Activated CD4-positive, alpha-beta T cell treated with anti-CD3 and anti-CD28 coated beads, Interleukin-2, amount 50 U/mL, for 48 hours (primary cell): ENCODE data around the gene SMIM35.
"Not testable (repeated sequence)": the region's sequence is repeated elsewhere in the genome, so short reads cannot be mapped to it uniquely, and the experiment has no call there.

Experiments
- DNase-seq, 2 experiments: peaks; one replicate each; pipeline ENCODE4 v3.0.0-alpha.2; 2020

Gene SMIM35

GRCh38 chr11:118078911-118079411 lies 7.8 kb downstream of the SMIM35 start:
- DNase-seq: no peak

DNA sequence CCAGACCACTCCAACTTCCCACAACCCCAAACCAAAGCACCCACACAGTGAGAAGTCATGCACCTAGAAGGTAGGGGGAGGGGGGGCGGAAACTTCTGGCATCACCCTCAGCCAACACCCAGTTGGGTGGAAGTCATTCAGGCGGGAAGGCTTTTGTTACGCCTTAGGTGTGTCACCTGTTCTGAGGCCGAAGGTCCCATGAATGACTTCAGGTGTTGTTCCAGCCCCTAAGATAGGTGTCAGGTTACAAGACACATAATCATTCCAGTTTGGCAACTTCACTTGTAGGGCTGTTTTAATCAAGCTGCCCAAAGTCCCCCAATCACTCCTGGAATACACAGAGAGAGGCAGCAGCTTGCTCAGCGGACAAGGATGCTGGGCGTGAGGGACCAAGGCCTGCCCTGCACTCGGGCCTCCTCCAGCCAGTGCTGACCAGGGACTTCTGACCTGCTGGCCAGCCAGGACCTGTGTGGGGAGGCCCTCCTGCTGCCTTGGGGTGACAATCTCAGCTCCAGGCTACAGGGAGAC lies 9.9 kb downstream of the SMIM35 start, which contains the start of gene TMPRSS4:
TMPRSS4 (plus strand) TSS at position 325 of the 528 bp plus-strand sequence. CDS start 225 bp downstream, outside the sequence.
- no peak for DNase-seq

DNA sequence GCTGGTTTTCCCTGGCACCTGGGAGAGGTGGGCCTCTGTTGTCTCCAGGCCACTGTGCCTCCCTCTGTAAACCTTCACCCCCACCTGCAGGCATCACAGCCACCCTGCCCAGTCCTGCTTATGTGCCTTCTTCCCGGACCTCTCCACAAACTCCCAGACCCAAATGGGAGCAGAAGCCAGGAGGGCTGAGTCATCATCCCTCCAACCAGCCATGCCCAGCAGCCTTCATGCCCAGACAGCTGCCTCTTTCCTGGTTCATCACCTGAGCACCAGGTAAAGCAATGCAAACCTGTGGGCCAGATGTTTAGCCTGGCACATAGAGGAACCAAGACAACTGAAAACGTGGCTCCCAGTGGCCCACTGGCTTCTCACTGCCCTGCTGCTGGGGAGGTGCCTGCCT lies 12.0 kb downstream of the SMIM35 start:
- no peak for DNase-seq

DNA sequence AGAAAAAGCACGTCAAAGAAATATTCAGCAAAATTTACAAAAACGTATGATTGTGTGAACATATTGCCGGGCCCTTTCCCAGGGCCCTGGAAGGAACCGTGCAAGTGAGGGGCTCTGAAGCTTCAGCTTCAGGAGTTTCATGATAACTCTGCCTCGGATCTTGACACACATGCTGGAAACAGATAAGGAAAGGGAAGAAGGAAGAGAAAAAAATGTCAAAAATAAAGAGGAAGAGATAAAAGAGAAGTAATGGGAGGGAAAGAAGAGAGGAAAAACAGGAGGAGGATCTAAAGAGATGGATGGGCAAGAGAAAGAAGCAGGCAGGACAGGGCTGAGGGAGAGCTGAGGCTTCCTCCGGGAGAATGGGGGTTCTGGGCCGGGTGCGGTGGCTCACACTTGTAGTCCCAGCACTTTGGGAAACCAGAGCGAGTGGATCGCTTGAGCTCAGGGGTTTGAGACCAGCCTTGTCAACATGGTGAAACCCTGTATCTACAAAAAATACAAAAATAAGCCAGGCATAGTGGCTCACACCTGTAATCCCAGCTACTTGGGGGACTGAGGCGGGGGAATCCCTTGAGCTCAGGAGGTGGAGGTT lies 12.6 kb downstream of the SMIM35 start:
- no peak for DNase-seq

- DNase-seq: no peak
Observed at GRCh38 chr11:118073554-118073953, 13.2 kb downstream of the SMIM35 start.

- DNase-seq: no peak
Observed at GRCh38 chr11:118071416-118072030, 15.2 kb downstream of the SMIM35 start.

DNA sequence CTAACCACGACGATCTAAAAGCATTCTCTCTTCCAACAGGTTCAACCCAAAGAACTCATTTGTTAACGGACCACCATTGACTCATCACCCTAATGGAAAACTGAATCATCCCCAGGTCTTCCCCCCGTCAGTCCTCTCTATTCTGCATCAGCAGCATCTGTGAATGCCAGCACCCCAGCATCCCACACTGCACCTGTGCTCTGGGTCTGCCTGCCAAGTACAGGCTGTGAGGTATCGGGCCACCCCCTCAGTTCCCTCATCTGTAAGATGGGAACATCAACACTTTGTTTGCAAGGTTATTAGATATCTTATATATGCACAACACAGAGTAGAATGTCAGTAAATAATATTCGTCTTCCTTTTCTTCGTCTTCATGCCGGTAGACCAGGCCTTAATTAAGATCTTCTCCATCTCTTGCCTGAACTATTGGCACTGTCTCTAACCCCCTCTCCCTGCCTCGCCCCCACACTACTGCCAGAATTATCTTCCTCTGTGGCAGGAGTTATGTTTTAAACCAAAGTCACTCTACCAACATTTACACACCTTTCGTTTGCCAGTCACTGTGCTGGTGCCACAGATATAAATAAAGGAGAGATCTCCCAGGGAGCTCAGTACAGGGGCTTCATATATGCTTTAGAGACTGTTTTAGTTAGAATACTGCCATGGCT lies 17.7 kb downstream of the SMIM35 start:
- no peak for DNase-seq

- DNase-seq: no peak
Observed at GRCh38 chr11:118068206-118068944, 18.4 kb downstream of the SMIM35 start.

GRCh38 chr11:118067006-118067405 lies 19.8 kb downstream of the SMIM35 start:
- DNase-seq: no peak

GRCh38 chr11:118065384-118065783 lies 21.4 kb downstream of the SMIM35 start:
- DNase-seq: no peak

DNA sequence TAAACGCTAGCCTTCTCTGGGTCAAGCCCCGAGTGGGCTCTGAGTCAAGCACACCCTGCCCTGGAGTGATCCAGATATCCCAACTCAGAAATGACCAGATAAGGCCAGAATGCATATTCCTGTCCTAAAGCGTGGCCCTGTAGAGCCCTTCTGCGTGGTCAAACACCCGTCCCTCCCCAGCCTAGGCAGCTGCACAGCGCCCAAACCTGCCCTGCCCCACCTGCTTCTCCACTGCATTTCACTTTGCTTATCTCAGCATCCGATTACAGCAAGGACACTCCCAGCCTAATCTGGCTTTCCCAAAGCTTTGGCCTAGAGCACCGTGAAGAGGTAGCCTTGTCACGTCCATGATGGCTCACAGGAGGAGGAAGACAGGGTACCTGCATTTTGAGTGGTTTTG lies 21.8 kb downstream of the SMIM35 start:
- no peak for DNase-seq

- not testable (repeated sequence) for DNase-seq
Observed at GRCh38 chr11:118062631-118063030, 24.1 kb downstream of the SMIM35 start.

GRCh38 chr11:118062181-118062580 lies 24.6 kb downstream of the SMIM35 start:
- DNase-seq: not testable (repeated sequence)

GRCh38 chr11:118061586-118062125 lies 25.1 kb downstream of the SMIM35 start:
- DNase-seq: no peak

- no peak for DNase-seq
Observed at GRCh38 chr11:118060869-118061268, 25.9 kb downstream of the SMIM35 start.

DNA sequence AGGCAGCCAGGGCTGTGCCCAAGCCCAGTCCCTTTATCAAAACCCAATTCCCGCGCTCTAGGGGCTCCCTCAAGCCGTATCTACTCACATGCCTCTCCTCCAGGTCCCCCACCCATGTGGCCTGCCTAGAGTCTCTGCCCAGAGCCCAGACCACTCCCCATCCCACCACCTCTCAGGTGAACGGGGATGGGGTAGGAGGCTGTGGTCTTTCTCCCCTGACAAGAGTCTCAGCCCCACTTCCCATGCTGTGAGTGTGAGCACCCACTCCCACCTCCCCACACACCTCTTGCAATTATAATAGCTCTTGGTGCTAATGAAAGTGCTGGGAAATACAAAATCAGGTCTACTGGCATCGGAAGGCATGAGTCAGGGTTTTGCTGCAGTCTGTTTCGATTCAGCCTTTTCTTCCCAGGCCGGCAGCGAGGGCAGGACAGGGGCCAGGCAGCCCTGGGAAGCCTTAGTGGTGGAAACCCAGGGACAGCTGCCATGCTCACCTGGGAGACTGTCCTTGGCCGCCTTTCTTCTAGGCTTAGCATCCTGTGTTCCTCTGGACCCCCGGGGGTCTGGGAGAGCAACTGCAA lies 26.6 kb downstream of the SMIM35 start:
- DNase-seq: no peak

DNA sequence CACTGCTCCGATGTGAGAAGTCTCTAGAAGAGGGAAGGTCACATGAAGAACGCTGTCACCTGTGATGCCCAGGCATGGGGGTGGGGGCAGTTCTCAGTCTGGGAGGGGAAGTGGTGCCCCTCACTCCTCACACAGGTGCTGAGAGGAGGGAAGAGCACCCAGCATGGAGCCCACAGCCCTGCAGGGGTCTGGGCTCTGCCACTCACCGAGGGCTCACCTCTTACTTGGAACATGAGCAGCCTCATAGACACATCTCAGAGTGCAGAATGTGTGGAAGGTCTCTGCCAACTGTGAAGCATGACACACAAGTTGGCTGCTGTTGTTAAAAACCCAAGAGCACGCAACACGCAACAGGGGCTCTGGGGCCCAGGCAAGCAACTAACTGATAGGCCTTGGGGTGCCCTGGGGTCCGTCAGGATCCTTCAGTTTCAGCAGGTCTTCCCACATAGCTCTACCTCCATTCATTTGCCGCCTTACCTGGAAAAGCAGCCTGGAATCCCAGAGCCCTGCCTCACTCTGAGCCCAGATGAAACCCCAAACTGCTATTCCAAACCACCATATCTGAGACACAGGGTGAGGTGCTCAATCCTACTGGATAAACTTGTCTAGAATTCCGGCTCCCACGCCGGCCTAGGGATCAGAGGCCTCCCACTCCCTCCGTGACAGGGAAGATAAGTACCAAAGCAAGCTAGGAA lies 27.4 kb downstream of the SMIM35 start:
- no peak for DNase-seq

DNA sequence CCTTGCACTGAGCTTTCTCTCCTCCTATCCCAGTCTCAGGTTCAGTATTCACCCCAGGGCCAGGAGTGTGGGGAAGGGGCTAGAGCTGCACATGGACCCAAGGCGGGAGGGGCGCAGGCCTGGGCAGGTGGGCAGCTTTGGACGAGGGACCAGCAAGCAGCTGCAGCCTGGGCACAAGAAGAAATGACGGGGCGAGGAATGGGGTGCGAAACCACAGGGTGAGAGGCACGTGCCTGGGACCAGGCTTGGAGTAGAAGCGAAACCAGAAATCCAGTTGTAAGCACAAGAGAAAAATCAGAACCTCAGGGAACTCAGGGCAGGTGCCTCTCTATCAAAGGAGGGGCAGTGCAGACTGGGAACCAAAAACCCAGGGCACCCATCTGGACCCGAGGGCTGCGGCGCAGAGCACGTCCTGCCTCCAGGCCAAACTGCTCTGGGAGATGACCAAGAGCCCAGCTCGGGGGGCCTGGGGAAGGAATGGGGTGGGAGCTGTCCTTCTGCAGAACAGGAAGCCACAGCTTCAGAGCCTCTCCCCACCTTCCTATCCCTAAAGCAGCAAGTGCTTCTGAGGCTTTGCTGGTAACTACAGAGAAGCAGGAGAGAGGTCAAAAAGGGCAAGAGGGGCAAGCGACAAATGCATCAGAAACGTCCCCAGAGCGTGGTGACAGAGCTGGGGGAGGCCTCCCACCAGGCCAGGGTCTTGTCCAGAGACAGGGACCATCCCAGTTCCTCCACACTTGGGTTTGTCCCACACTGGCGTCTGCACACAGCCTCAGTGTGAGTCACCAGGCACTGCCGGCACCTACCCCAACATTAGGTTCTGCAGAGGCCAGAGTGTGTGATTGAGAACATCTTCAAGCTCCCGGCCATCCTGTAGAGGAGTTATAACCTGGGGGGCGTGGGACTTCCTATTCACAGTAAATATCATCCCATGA lies 28.2 kb downstream of the SMIM35 start:
- no peak for DNase-seq

DNA sequence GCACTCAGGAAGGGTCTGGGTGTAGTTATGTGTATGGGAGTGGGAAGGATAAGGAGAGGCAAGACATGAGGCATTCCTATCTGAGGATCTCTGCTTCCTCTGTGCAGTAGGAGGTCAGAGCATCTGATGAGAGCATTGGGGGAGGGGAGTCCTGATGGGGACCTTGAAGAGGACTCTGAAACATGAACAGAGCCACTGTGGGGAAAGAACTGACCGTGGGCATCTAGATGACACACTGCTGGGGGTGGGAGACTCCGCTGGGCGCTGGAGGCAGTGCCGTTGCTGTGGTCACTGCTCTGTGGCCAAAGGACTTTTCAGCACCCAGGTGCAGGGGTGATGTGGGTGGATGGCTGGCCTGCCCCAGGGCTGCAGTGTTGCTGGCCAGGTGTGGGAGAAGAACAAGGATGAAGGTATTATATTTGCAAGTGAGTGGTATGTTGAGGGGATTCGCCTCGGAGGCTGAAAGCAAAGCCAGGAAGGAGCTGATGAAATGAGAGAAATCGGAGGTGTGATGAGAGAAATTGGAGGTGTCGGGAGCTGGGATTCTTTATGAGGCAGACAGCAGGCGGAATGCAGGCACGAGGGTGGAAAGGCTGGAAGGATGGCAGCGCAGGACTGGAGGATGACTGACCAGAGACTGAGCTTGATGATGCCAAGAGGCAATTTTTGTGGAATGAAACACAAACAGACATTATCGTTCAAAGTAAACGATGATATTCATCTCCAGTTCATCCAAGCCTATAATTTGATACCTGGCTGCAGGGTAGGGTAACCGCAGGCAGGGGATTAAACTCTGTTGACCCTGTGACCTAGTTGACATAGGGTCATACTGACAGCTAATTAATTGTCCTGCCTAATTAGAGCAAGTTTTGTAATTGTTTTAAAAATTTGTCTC lies 29.3 kb downstream of the SMIM35 start:
- DNase-seq: no peak

- no peak for DNase-seq
Observed at GRCh38 chr11:118056806-118057205, 30.0 kb downstream of the SMIM35 start.
